IPS-20b (cell line): ENCODE data around the gene IFNAR2.
"Not testable (repeated sequence)": the region's sequence is repeated elsewhere in the genome, so short reads cannot be mapped to it uniquely, and the experiment has no call there.

Experiments used
- H3K27ac ChIP-seq: one replicate; pipeline ENCODE4 v1.5.1; 2013; ENCODE audit warnings: low read length
- H3K27me3 ChIP-seq: 2 replicates; pipeline ENCODE4 v1.6.1; 2013; ENCODE audit warnings: mild to moderate bottlenecking, low read length, inconsistent platforms; ENCODE audit not compliant: insufficient read depth
- H3K36me3 ChIP-seq: 2 replicates; pipeline ENCODE4 v1.6.1; 2013; ENCODE audit warnings: low read depth, mild to moderate bottlenecking, inconsistent platforms, low read length, moderate library complexity; ENCODE audit not compliant: insufficient read depth
- H3K4me1 ChIP-seq: 2 replicates; pipeline ENCODE4 v1.6.1; 2013; ENCODE audit warnings: mild to moderate bottlenecking, control low read depth, inconsistent platforms, low read length, moderate library complexity; ENCODE audit not compliant: insufficient read depth
- H3K4me3 ChIP-seq: 2 replicates; pipeline ENCODE4 v1.5.1; 2013; ENCODE audit warnings: mild to moderate bottlenecking, low read length, inconsistent platforms
- H3K9ac ChIP-seq: 2 replicates; pipeline ENCODE4 v1.6.1; 2013; ENCODE audit warnings: low read depth, mild to moderate bottlenecking, inconsistent platforms, low read length, moderate library complexity
- H3K9me3 ChIP-seq: 2 replicates; pipeline ENCODE4 v1.6.1; 2013; ENCODE audit warnings: mild to moderate bottlenecking, low read depth, low read length, inconsistent platforms; ENCODE audit not compliant: insufficient read depth

Gene IFNAR2

GRCh38 chr21:33246506-33246905 is 16.8 kb downstream of the IFNAR2 start:
- peaks cover 67% of the 10 kb centered on the region for H3K36me3 ChIP-seq
- no peaks in the 10 kb centered on the region; the same call in 1 of the 2 replicates for H3K4me1 ChIP-seq
- H3K27me3 ChIP-seq: no peaks in the 10 kb centered on the region; the same call in 1 of the 2 replicates
- H3K9ac ChIP-seq: no peak overlapping the region
- no peak overlapping the region for H3K4me3 ChIP-seq
- H3K9me3 ChIP-seq: no peaks in the 10 kb centered on the region
- H3K27ac ChIP-seq: no peak overlapping the region

- Histone ChIP-seq H3K27ac (no peak overlapping the region), H3K9me3 (no peaks in the 10 kb centered on the region), H3K36me3 (peaks cover 67% of the 10 kb centered on the region), H3K4me1 (no peaks in the 10 kb centered on the region; the same call in 1 of the 2 replicates), H3K9ac (no peak overlapping the region), H3K27me3 (no peaks in the 10 kb centered on the region; the same call in 1 of the 2 replicates), H3K4me3 (no peak overlapping the region)
These were observed 17.2 kb downstream of the IFNAR2 start for GRCh38 chr21:33246963-33247362.

- H3K4me1 ChIP-seq: no peaks in the 10 kb centered on the region; the same call in 1 of the 2 replicates
- no peak overlapping the region for H3K27ac ChIP-seq
- H3K27me3 ChIP-seq: no peaks in the 10 kb centered on the region; the same call in 1 of the 2 replicates
- peaks cover 72% of the 10 kb centered on the region for H3K36me3 ChIP-seq
- H3K4me3 ChIP-seq: no peak overlapping the region
- no peak overlapping the region for H3K9ac ChIP-seq
- H3K9me3 ChIP-seq: no peaks in the 10 kb centered on the region
These were observed 17.9 kb downstream of the IFNAR2 start for GRCh38 chr21:33247599-33247998.

- H3K27me3 ChIP-seq: no peaks in the 10 kb centered on the region; the same call in 1 of the 2 replicates
- H3K9me3 ChIP-seq: no peaks in the 10 kb centered on the region
- no peak overlapping the region for H3K27ac ChIP-seq
- no peak overlapping the region for H3K9ac ChIP-seq
- H3K4me1 ChIP-seq: no peaks in the 10 kb centered on the region; the same call in 1 of the 2 replicates
- peaks cover 88% of the 10 kb centered on the region for H3K36me3 ChIP-seq
- no peak overlapping the region for H3K4me3 ChIP-seq
These were observed 19.7 kb downstream of the IFNAR2 start for GRCh38 chr21:33249331-33250002.

GRCh38 chr21:33251119-33251518 is 21.4 kb downstream of the IFNAR2 start:
- H3K4me3 ChIP-seq: no peak overlapping the region
- no peaks in the 10 kb centered on the region for H3K27me3 ChIP-seq
- no peak overlapping the region for H3K27ac ChIP-seq
- H3K36me3 ChIP-seq: peaks cover 88% of the 10 kb centered on the region
- no peak overlapping the region for H3K9ac ChIP-seq
- no peaks in the 10 kb centered on the region for H3K4me1 ChIP-seq
- H3K9me3 ChIP-seq: no peaks in the 10 kb centered on the region

DNA sequence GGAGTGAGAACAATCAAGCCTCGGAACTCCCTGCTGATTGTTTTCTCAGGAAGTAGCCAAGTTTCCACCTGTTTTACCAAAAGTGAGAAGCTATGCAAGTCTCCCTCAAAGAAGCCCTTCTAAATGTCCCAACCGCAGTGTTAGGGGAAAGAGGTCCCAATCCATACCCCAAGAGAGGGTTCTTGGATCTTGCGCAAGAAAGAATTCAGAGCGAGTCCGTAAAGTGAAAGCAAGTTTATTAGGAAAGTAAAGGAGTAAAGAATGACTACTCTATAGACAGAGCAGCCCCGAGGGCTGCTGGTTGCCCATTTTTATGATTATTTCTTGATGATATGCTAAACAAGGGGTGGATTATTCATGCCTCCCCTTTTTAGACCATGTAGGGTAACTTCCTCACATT is 23.6 kb downstream of the IFNAR2 start:
- H3K27me3 ChIP-seq, H3K27ac ChIP-seq, H3K4me3 ChIP-seq, H3K9ac ChIP-seq, H3K4me1 ChIP-seq, H3K9me3 ChIP-seq: not testable (repeated sequence)
- H3K36me3 ChIP-seq: peaks cover 77% of the 10 kb centered on the region

DNA sequence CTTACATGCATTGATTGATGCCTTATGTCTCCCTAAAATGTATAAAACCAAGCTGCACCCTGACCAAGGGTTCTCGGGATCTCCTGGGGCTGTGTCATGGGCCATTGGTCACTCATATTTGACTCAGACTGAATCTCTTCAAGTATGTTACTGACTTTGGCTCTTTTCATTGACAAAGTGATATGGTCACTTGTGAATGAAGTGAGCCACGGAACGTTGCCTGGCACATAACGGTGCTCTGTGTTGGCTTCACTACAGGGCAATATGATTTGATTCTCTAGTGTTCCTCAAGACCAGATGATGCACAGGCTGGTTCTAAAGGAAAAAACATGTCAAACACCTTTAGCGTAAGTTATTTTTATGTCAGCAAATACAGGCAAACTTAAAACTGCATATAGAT is 25.0 kb downstream of the IFNAR2 start:
- H3K27me3 ChIP-seq: no peaks in the 10 kb centered on the region
- peaks cover 73% of the 10 kb centered on the region for H3K36me3 ChIP-seq
- H3K4me1 ChIP-seq: no peaks in the 10 kb centered on the region
- no peak overlapping the region for H3K4me3 ChIP-seq
- H3K9ac ChIP-seq: no peak overlapping the region
- no peaks in the 10 kb centered on the region for H3K9me3 ChIP-seq
- H3K27ac ChIP-seq: no peak overlapping the region

- Histone ChIP-seq H3K9ac (no peak overlapping the region), H3K4me1 (no peaks in the 10 kb centered on the region), H3K27me3 (no peaks in the 10 kb centered on the region), H3K4me3 (no peak overlapping the region), H3K27ac (no peak overlapping the region), H3K9me3 (no peaks in the 10 kb centered on the region), H3K36me3 (peaks cover 69% of the 10 kb centered on the region)
These were observed 25.7 kb downstream of the IFNAR2 start for GRCh38 chr21:33255404-33255803.

DNA sequence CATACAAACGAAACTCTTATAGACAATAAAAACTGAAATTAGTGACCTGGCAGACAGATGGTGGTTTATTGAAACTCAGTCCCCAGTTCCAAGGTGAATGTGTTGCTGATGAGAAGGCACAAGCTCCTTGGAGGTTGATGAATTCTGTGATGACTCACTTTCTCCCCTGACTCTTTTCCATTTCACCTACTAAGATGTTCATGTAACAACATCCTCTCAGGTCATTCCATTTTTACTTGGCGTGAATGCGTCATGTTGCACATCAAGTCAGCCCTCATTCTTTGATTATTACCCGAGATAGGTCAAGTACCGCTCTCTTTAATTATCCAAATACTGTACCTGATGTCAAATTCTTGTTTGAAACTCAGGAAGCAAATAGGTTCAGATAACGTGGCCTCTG is 26.3 kb downstream of the IFNAR2 start:
- no peaks in the 10 kb centered on the region for H3K9me3 ChIP-seq
- no peak overlapping the region for H3K9ac ChIP-seq
- no peak overlapping the region for H3K4me3 ChIP-seq
- H3K27ac ChIP-seq: no peak overlapping the region
- peaks cover 64% of the 10 kb centered on the region for H3K36me3 ChIP-seq
- no peaks in the 10 kb centered on the region for H3K4me1 ChIP-seq
- no peaks in the 10 kb centered on the region for H3K27me3 ChIP-seq

GRCh38 chr21:33257094-33257803 is 27.5 kb downstream of the IFNAR2 start:
- Histone ChIP-seq H3K27me3 (no peaks in the 10 kb centered on the region), H3K4me1 (no peaks in the 10 kb centered on the region), H3K36me3 (peaks cover 54% of the 10 kb centered on the region)

DNA sequence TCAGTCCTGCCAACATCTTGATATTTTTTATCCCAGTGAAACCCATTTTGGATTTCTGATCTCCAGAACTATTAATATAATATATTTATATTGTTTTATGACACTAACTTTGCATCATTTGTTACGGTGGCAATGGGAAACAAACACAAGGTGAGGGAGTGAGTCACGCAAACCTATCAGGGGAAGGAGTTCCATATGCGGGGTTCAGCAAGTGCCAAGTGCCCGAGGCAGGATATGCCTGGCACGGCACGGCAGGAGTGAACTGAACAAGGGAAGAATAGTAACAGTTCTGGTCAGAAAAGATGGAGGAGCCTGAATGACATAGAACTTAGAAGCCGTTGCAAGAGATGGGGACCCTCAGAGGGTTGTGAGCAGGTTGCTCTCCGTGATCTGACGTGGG is 28.7 kb downstream of the IFNAR2 start:
- Histone ChIP-seq H3K27ac (no peak overlapping the region), H3K27me3 (no peaks in the 10 kb centered on the region), H3K4me1 (no peaks in the 10 kb centered on the region), H3K9ac (no peak overlapping the region), H3K36me3 (peaks cover 42% of the 10 kb centered on the region), H3K4me3 (no peak overlapping the region), H3K9me3 (no peaks in the 10 kb centered on the region)

More at GRCh38 chr21:33257094-33257803, 27.5 kb downstream of the IFNAR2 start:
- H3K9ac ChIP-seq: no peak overlapping the region
- H3K4me3 ChIP-seq: no peak overlapping the region
- no peaks in the 10 kb centered on the region for H3K9me3 ChIP-seq
- no peak overlapping the region for H3K27ac ChIP-seq

GRCh38 chr21:33259428-33259827 is 29.7 kb downstream of the IFNAR2 start:
- Histone ChIP-seq H3K9me3 (no peaks in the 10 kb centered on the region), H3K27me3 (no peaks in the 10 kb centered on the region), H3K4me3 (no peak overlapping the region), H3K27ac (no peak overlapping the region), H3K36me3 (peaks cover 34% of the 10 kb centered on the region; the same call in 1 of the 2 replicates), H3K9ac (no peak overlapping the region), H3K4me1 (no peaks in the 10 kb centered on the region)
